Right lobe of liver (tissue), 4 donors: ENCODE measurements around the gene FBXL17.

ENCODE experiments used
- POLR2A ChIP-seq: fragments of 450-650 bp; IDR thresholded peaks from one replicate; pipeline ENCODE4 v1.6.1; 2017; ENCODE audit warnings: antibody characterized with exemption, mild to moderate bottlenecking
- TF ChIP-seq, protein P1 (sequence below), 4 donors: fragments of 200-600 bp in 3 of 4; fragments of 450-650 bp in 1 of 4; IDR thresholded peaks; one replicate each; pipeline versions ENCODE4 v1.5.1 to v1.8.0; 2016 to 2022; ENCODE audit warnings: antibody characterized with exemption in 4 of 4, mild to moderate bottlenecking in 2 of 4
- donor health status: DM: no; HTN: no; CAD: no.
- donor health status: DM: no; HTN: no; CAD: no.
- donor health status: DM: no; HTN: yes; CAD: no.

DNA sequence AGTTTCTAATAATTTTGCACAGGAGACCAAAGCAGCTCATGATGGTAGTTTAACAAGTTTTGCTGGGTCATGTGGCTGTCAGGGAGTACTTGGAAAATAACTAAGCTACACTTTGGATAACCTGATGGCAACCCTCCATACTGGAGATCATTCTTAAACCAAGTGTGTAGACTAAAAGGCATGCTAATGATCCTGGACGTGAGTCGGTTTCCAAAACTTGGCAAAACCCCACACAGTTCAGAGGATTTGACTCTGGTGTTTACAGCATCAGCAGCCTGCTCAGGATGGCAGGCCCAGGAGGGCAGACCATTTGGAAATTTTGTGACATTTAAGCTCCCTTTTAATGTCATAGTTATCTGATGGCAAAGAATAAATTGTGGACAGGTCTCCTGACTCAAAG is 514.6 kb downstream of the FBXL17 start:
- TF ChIP-seq, protein P1, sequence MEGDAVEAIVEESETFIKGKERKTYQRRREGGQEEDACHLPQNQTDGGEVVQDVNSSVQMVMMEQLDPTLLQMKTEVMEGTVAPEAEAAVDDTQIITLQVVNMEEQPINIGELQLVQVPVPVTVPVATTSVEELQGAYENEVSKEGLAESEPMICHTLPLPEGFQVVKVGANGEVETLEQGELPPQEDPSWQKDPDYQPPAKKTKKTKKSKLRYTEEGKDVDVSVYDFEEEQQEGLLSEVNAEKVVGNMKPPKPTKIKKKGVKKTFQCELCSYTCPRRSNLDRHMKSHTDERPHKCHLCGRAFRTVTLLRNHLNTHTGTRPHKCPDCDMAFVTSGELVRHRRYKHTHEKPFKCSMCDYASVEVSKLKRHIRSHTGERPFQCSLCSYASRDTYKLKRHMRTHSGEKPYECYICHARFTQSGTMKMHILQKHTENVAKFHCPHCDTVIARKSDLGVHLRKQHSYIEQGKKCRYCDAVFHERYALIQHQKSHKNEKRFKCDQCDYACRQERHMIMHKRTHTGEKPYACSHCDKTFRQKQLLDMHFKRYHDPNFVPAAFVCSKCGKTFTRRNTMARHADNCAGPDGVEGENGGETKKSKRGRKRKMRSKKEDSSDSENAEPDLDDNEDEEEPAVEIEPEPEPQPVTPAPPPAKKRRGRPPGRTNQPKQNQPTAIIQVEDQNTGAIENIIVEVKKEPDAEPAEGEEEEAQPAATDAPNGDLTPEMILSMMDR (IDR thresholded peaks at IDR 0.05) = no peak
- no peak for TF ChIP-seq POLR2A
